Spleen (tissue), 11 donors: ENCODE results near the gene TDP2. TPM values are rescaled to one million over a fixed set of nuclear protein-coding genes. Genes with fewer than 3 reads are reported as not detected.

Experiments
- DNase-seq: peaks from one replicate; pipeline ENCODE4 v3.0.0-alpha.2; 2020
- H3K27ac ChIP-seq, 8 donors: fragments of 200-600 bp; sonication (generic) in 7 of 8; 1 replicate in 4 of 8; 2 replicates in 4 of 8; pipeline versions ENCODE4 v1.5.0 to v1.8.0; 2016 to 2021; ENCODE audit warnings: inconsistent platforms in 4 of 8, mild to moderate bottlenecking in 4 of 8, moderate library complexity in 1 of 8
- H3K27me3 ChIP-seq, 7 donors: fragments of 200-600 bp; sonication (generic) in 6 of 7; replicated peaks in 1 of 7; 1 replicate in 4 of 7; 2 replicates in 3 of 7; pipeline versions ENCODE4 v1.5.0 to v1.8.0; 2016 to 2021; ENCODE audit warnings: inconsistent platforms in 3 of 7, mild to moderate bottlenecking in 1 of 7
- H3K36me3 ChIP-seq, 6 donors: fragments of 200-600 bp; sonication (generic) in 5 of 6; 1 replicate in 4 of 6; 2 replicates in 2 of 6; pipeline versions ENCODE4 v1.5.0 to v1.8.0; 2016 to 2021; ENCODE audit warnings: inconsistent platforms in 2 of 6
- H3K4me1 ChIP-seq, 6 donors: fragments of 200-600 bp; sonication (generic) in 5 of 6; 1 replicate in 3 of 6; 2 replicates in 3 of 6; pipeline versions ENCODE4 v1.5.0 to v1.8.0; 2016 to 2021; ENCODE audit warnings: inconsistent platforms in 3 of 6
- H3K4me3 ChIP-seq, 8 donors: fragments of 200-600 bp; sonication (generic) in 7 of 8; 1 replicate in 4 of 8; 2 replicates in 4 of 8; pipeline versions ENCODE4 v1.5.0 to v1.8.0; 2016 to 2021; ENCODE audit warnings: inconsistent platforms in 4 of 8, mild to moderate bottlenecking in 4 of 8, moderate library complexity in 2 of 8
- H3K9me3 ChIP-seq, 8 donors: fragments of 200-600 bp; sonication (generic) in 7 of 8; 1 replicate in 4 of 8; 2 replicates in 4 of 8; pipeline versions ENCODE4 v1.5.0 to v1.8.0; 2016 to 2021; ENCODE audit warnings: inconsistent platforms in 4 of 8
- CTCF ChIP-seq, 11 experiments: fragments of 200-600 bp in 7 of 11; fragments of 450-650 bp in 4 of 11; sonication (generic) in 4 of 11; IDR thresholded peaks in 8 of 11; conservative IDR thresholded peaks in 3 of 11; 1 replicate in 7 of 11; 2 replicates in 4 of 11; pipeline versions ENCODE4 v1.4.0 to v1.8.0; 2016 to 2021; ENCODE audit warnings: antibody characterized with exemption in 11 of 11, inconsistent platforms in 4 of 11, mild to moderate bottlenecking in 1 of 11
- POLR2A ChIP-seq, 3 donors: fragments of 450-650 bp; IDR thresholded peaks; one replicate each; pipeline ENCODE4 v1.5.1; 2017; ENCODE audit warnings: antibody characterized with exemption in 3 of 3, mild to moderate bottlenecking in 1 of 3
- POLR2AphosphoS5 ChIP-seq, 3 donors: sonication (generic); formaldehyde crosslinking; IDR thresholded peaks; one replicate each; pipeline ENCODE4 v1.5.1; 2017; ENCODE audit warnings: antibody characterized with exemption in 3 of 3
- WGBS, 5 donors: extraction: QIAGEN DNeasy Blood & Tissue Kit in 3 of 5; methylation state at CpG; one replicate each; pipeline versions ENCODE4 v1.1.5 to v1.1.7; 2013 to 2018; 5-methylcytosine and 5-hydroxymethylcytosine counted together
- intact Hi-C: fragments of 100-400 bp; cut with DNase I; formaldehyde crosslinking; loops from one replicate; pipeline ENCODE4 v1.15.0; 2023; ENCODE audit warnings: low total_unique reads
- polyA plus RNA-seq, 3 donors: library from polyadenylated mRNA; stranded (reverse); fragments of 200-250 nt; gene quantifications; one replicate each; pipeline ENCODE4 v1.2.1, GENCODE V29; 2013
- total RNA-seq, 7 donors: library from RNA; depleted of rRNA in 3 of 7; stranded (reverse); fragments of >200 nt in 3 of 7; fragmentation: NEBNext Ultra II Directional in 4 of 7; extraction: Animal tissue kit (Norgen Biotek cat#: 25700) in 4 of 7; gene quantifications; one replicate each; pipeline versions ENCODE4 v1.1.0 to v1.2.1, GENCODE V29; 2016 to 2021
- donor health status: healthy with polysubstance abuse.
- donor health status: DM: no; HTN: no; CAD: no; lungs with moderate emphysema.
- donor health status: DM: no; HTN: no; CAD: no.
- donor health status: Bipolar disorder and iron deficiency.
- donor health status: healthy.
- donor health status: DM: no; HTN: no; CAD: no.
- donor health status: DM: yes; HTN: yes; CAD: no.

TDP2 gene
- total and polyA plus RNA-seq, 10 donors: 36.0 to 61.7 (median 44.9) TPM

- no peaks in the 10 kb centered on the region for H3K9me3 ChIP-seq
- WGBS, 5 donors: 77 to 97% (median 92%) methylated on average over 2 of the region's 2 CpGs
- TF ChIP-seq CTCF (IDR thresholded peaks at IDR 0.05 in 8 of 11, conservative IDR thresholded peaks at IDR 0.05 in 3 of 11): no peak
- TF ChIP-seq POLR2A (IDR thresholded peaks at IDR 0.05): no peak
- no peak for TF ChIP-seq POLR2AphosphoS5 (IDR thresholded peaks at IDR 0.05)
- no peaks in the 10 kb centered on the region for H3K27me3 ChIP-seq
- H3K4me1 ChIP-seq: peaks cover 9 to 68% (median 26%) of the 10 kb centered on the region in 6 donors
- intact Hi-C loops: no loop called here
- peak overlapping the region in 3 of 8 donors; percentile 73 to 85 (median 79) for H3K27ac ChIP-seq
- no peak for DNase-seq
- H3K4me3 ChIP-seq: no peak overlapping the region
- H3K36me3 ChIP-seq: peaks cover 0 to 80% (median 23%) of the 10 kb centered on the region in 6 donors
Observed at GRCh38 chr6:24660105-24660504, 6.6 kb downstream of the TDP2 start.

GRCh38 chr6:24659561-24659960 lies 7.1 kb downstream of the TDP2 start:
- Histone ChIP-seq H3K27me3 (no peaks in the 10 kb centered on the region), H3K9me3 (no peaks in the 10 kb centered on the region), H3K4me1 (peaks cover 4 to 66% (median 23%) of the 10 kb centered on the region in 6 donors), H3K4me3 (peak overlapping the region in 1 of 8 donors; percentile 23), H3K27ac (peak overlapping the region in 6 of 8 donors; percentile 33 to 85 (median 72)), H3K36me3 (peaks cover 0 to 80% (median 25%) of the 10 kb centered on the region in 6 donors)
- 74 to 83% (median 79%) methylated on average over 1 of the region's 1 CpG for WGBS, 5 donors
- no peak for TF ChIP-seq POLR2AphosphoS5 (IDR thresholded peaks at IDR 0.05)
- no peak for TF ChIP-seq POLR2A (IDR thresholded peaks at IDR 0.05)
- no peak for TF ChIP-seq CTCF (IDR thresholded peaks at IDR 0.05 in 8 of 11, conservative IDR thresholded peaks at IDR 0.05 in 3 of 11)
- no peak for DNase-seq
- intact Hi-C loops: no loop called here

- intact Hi-C loops: no loop called here
- TF ChIP-seq POLR2AphosphoS5 (IDR thresholded peaks at IDR 0.05): peak in 1 of 3 donors; percentile 51
- TF ChIP-seq POLR2A (IDR thresholded peaks at IDR 0.05): no peak
- no peaks in the 10 kb centered on the region for H3K9me3 ChIP-seq
- peaks cover 0 to 80% (median 29%) of the 10 kb centered on the region in 6 donors for H3K36me3 ChIP-seq
- H3K4me1 ChIP-seq: peaks cover 2 to 59% (median 16%) of the 10 kb centered on the region in 6 donors
- peak overlapping the region in 7 of 8 donors; percentile 31 to 85 (median 70) for H3K27ac ChIP-seq
- H3K27me3 ChIP-seq: no peaks in the 10 kb centered on the region
- DNase-seq: no peak
- 70 to 88% (median 77%) methylated on average over 9 of the region's 9 CpGs for WGBS, 5 donors
- peak overlapping the region in 1 of 8 donors; percentile 44 for H3K4me3 ChIP-seq
Observed at GRCh38 chr6:24658573-24659560, 7.8 kb downstream of the TDP2 start.

- Histone ChIP-seq H3K36me3 (peaks cover 4 to 82% (median 42%) of the 10 kb centered on the region in 6 donors), H3K27ac (peak overlapping the region in 4 of 8 donors; percentile 11 to 49 (median 23)), H3K9me3 (no peaks in the 10 kb centered on the region), H3K27me3 (no peaks in the 10 kb centered on the region), H3K4me1 (peaks cover 0 to 45% (median 9%) of the 10 kb centered on the region in 6 donors), H3K4me3 (no peak overlapping the region)
- TF ChIP-seq POLR2A (IDR thresholded peaks at IDR 0.05) (no peak), CTCF (IDR thresholded peaks at IDR 0.05 in 8 of 11, conservative IDR thresholded peaks at IDR 0.05 in 3 of 11) (no peak), POLR2AphosphoS5 (IDR thresholded peaks at IDR 0.05) (no peak)
- intact Hi-C loops: no loop called here
- WGBS, 5 donors: 13 to 29% (median 21%) methylated on average over 1 of the region's 1 CpG
- no peak for DNase-seq
Observed at GRCh38 chr6:24655215-24655614, 11.5 kb downstream of the TDP2 start.
